ENCODE measurements around the gene GALK1. TPM values are rescaled to one million over a fixed set of nuclear protein-coding genes. Genes with fewer than 3 reads are reported as not detected.

The GALK1 gene
- total and polyA plus RNA-seq, 2 of the 13 experiments (the other 11 are each of a cell fraction or from before 2014, with no cell fraction given), result 59.9 to 93.6 TPM

GRCh38 chr17:75730065-75730464 is 34.9 kb downstream of the GALK1 start:
- POLR2A ChIA-PET, result interaction anchor here (0.7 to 1.3 kb wide), 3 partner anchors 9 to 50 kb away, joined by 3 to 6 read pairs (median 3); partner anchors contain the start of gene ITGB4
- Histone ChIP-seq H3K27ac (ENCODE audit: extremely low read length, insufficient read depth, low read length) (no peak overlapping the region), H3K4me1 (ENCODE audit: insufficient read depth, low read length) (peaks cover 21% of the 10 kb centered on the region), H3K9me3 (ENCODE audit: low read length) (no peaks in the 10 kb centered on the region), H3K36me3 (replicated peaks in 1 of 2; ENCODE audit: control insufficient read depth in 1 of 2, insufficient read depth in 2 of 2, low read length in 2 of 2) (no peaks in the 10 kb centered on the region), H3K4me2 (ENCODE audit: low read depth, low read length) (no peak overlapping the region), H3K4me3 (replicated peaks in 1 of 3; ENCODE audit: insufficient read depth in 1 of 3, low read depth in 2 of 3, low read length in 3 of 3) (no peak overlapping the region), H2AFZ (ENCODE audit: low read length) (no peak overlapping the region), H3K9ac (ENCODE audit: insufficient read depth, low read depth, low read length) (no peak overlapping the region), H3K27me3 (ENCODE audit: control insufficient read depth in 1 of 2, insufficient read depth in 2 of 2, low read length in 2 of 2) (peaks cover 0 to 1% of the 10 kb centered on the region in 2 experiments; a peak in 1 of 5 replicates), H3K79me2 (ENCODE audit: insufficient read depth, low read length) (no peaks in the 10 kb centered on the region), H4K20me1 (ENCODE audit: insufficient read depth, low read length) (no peaks in the 10 kb centered on the region)
- no peak for FAIRE-seq
- intact Hi-C loops (cut with micrococcal nuclease; ENCODE audit: unreplicated experiment) (no loop called here), in situ Hi-C loops (cut with HindIII; ENCODE audit: extremely low pct_ligation_motif_present, low pct_unique_long_range_greater_than_20kb) (no loop called here)
- CTCF ChIA-PET (ENCODE audit: low intra/inter-chr PET ratio, low total read pairs), result no interaction called here
- no peak for DNase-seq (ENCODE audit: low spot score)
- WGBS (ENCODE audit: low lambda C conversion rate), result 69% methylated on average over 24 of the region's 24 CpGs
- BruUV-seq (replicated peaks), result no TSS peak
- no peak for ATAC-seq
- TF ChIP-seq ATF2 (CRISPR knock-in tag; IDR thresholded peaks at IDR 0.05) (no peak), TBP (CRISPR knock-in tag; IDR thresholded peaks at IDR 0.05) (no peak), ZMYM4 (CRISPR knock-in tag; IDR thresholded peaks at IDR 0.05) (no peak), HNRNPL (IDR thresholded peaks at IDR 0.05; ENCODE audit: low read depth, low read length) (0 out of 2 replicates have a peak, but pooled peaks have one; percentile 64), ZNF318 (CRISPR knock-in tag; IDR thresholded peaks at IDR 0.05) (no peak), IRF1 (CRISPR knock-in tag; IDR thresholded peaks at IDR 0.05; ENCODE audit: low read depth) (no peak), ZNF354B (CRISPR knock-in tag; IDR thresholded peaks at IDR 0.05) (no peak)

All from HepG2 (cell line).